Epidermal melanocyte (primary cell): ENCODE measurements around the gene MUC3A.
"Not testable (repeated sequence)": the region's sequence is repeated elsewhere in the genome, so short reads cannot be mapped to it uniquely, and the experiment has no call there.

Experiments used
- DNase-seq: peaks from one replicate; pipeline ENCODE4 v3.0.0; 2011; ENCODE audit warnings: low spot score; ENCODE audit not compliant: insufficient read length

Gene MUC3A

DNA sequence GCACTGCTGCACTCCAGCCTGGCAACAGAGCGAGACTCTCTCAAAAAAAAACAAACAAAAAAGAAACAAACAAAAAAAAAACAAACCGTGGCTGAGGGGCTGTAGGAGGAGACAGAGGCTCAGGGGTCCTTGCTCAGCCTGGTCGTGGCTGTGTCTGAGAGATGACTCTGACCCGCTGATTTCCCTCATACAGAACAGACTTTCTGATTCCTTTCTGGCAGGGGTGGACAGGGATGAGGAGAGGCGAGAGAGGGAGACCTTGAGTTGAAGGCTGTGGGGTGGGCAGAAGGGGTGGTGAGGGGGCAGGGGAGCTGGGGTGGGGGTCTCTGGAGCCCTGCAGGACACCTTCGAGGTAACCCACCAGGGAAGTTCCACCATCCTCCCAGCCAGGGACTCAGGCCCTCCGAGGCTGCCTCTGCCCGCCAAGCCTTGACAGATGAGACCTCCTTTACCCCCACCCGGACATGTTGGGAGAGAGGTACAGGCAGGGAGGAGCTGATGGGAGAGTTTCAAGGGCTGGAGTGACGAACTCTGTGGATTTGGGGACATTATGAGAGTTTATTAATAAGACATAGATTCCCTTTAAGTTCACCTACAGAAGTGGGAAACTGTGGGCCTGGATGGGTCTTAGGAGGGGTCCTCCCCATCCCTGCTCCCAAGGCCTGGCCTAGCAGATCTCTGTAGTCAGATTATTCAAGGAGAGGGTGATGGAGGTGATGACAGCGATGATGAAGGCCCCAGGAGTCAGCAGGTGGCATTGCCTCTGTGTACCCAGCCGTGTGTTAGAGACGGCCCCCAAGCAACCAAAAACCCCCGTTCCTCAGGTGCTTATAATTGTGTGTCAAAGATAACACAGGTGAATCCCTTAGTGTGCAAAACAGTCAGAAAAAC is 22.0 kb downstream of the MUC3A start:
- DNase-seq = no peak

DNA sequence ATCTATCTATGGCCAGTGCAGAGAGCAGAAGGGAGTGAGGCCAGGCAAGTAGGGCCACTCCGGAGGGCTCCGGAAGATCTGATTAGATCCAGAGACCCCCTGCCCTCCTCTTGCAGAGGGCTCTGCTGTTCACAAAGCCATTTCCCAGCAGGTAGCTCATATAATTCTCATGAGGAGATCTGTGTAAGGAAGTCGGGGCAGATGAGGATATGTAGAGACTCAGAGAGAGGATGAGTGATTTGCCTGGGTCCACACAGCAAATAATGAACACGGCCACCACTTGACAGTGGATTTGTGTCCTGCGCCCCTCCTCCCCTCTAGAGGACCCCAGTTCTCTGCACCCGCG is 22.6 kb downstream of the MUC3A start:
- peak; percentile 3 for DNase-seq

DNA sequence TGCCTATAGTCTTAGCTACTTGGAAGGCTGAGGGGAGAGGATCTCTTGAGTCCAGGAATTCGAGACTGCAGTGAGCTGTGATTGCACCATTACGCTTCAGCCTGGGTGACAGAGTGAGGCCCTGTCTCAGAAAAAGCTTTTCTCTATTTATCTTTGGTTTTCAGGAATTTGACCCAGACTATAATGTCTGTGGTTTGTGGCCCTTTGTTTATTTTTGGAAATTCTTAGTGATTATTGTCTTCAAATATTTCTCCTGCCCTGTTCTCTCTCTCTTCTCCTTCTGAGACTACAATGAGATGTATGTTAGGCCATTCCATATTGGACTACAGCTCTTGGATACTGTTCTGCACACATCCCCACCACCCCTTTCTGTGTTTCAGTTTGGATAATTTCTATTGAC is 24.7 kb downstream of the MUC3A start:
- no peak for DNase-seq

DNA sequence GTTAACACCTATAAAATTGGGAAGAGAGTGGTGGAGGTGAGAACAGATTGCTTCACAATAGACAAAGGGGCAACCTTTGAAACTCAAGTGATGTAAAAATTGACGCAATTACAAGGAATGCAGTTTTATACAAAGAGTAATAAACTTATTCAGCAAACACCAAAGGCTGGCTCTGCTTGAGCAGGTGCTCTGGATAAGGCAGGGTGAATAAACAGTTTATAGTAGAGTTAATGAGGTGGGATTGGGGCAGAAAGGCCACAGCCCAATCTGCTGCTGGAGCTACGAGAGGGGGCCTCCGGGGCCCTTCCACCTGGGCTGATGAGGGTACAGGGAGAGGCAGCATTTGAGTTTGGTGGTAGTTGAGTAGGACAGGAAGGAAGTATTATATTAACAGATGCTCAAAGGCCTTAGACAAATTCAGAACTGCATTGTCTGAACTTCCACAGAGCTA is 26.1 kb downstream of the MUC3A start:
- DNase-seq = no peak

- DNase-seq = no peak
Measured at GRCh38 chr7:100978300-100978699, 29.0 kb downstream of the MUC3A start.

DNA sequence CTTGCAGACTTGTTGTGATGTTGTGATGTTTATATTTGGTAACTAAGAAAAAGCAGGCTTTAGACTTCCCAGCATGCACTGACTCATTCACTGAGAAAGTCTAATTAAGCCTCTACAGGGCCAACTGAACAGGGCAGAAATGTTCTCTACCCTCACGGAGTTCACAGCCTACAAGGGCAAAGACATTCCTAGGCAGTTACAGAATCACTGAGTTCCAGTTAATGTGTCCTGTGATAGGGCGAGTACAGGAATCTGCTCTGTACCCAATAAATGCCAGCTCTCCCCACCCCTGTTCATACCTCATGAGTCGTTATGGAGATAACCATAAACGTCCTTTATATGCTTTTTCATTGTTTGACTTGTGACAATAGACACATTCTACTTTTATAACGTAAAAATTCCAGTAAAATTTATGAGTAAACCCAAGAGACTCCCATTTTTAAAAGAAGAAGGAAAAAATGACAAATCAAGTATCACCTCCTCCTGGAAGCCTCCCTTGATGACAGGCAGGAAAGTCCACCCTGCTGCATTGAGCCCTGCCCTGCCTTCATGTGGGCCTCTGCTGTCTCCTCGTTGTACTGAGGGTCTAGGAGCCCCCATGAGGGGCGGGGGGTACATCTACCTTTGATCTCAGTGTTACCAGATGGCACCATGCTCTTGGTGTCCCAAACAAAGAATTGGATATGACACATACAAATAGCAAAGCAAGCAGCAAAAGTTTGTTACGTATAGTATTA is 34.3 kb downstream of the MUC3A start:
- DNase-seq = no peak

DNA sequence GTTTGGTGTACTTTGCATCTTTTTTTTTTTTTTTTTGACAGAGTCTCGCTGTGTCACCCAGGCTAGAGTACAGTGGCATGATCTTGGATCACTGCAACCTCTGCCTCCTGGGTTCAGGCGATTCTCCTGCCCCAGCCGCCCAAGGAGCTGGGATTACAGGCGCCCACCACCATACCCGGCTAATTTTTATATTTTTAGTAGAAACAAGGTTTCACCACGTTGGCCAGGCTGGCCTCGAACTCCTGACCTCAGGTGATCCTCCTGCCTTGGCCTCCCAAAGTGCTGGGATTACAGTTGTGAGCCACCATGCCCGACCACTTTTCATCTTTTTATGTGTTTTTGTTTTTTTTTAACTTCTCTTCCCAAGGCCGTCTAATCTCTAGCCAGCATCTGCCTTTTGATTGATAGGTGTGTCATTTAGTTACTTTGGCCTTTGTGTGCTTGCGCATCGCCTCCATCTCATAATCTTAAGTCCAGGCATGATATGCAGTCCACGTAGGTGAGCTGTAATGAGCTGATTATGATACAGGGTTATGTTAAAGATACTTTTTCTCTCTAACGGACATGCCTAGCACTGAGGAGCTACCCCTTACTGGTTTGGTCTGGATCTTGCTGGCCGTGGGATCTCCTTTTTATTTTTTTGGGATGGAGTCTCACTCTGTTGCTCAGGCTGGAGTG is 35.0 kb downstream of the MUC3A start:
- not testable (repeated sequence) for DNase-seq

GRCh38 chr7:100985033-100985797 is 35.9 kb downstream of the MUC3A start:
- not testable (repeated sequence) for DNase-seq

GRCh38 chr7:100991631-100992030 is 42.3 kb downstream of the MUC3A start:
- no peak for DNase-seq

GRCh38 chr7:100992280-100992679 is 42.9 kb downstream of the MUC3A start:
- DNase-seq = not testable (repeated sequence)

DNA sequence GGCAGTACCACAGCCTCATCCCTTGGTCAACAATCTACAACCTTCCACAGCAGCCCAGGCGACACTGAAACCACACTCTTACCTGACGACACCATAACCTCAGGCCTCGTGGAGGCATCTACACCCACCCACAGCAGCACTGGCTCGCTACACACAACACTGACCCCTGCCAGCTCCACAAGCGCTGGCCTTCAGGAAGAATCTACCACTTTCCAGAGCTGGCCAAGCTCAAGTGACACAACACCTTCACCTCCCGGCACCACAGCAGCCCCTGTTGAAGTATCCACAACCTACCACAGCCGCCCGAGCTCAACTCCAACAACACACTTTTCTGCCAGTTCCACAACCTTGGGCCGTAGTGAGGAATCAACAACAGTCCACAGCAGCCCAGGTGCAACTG is 45.3 kb downstream of the MUC3A start:
- DNase-seq = not testable (repeated sequence)

GRCh38 chr7:100998530-100998929 is 49.2 kb downstream of the MUC3A start:
- not testable (repeated sequence) for DNase-seq

DNA sequence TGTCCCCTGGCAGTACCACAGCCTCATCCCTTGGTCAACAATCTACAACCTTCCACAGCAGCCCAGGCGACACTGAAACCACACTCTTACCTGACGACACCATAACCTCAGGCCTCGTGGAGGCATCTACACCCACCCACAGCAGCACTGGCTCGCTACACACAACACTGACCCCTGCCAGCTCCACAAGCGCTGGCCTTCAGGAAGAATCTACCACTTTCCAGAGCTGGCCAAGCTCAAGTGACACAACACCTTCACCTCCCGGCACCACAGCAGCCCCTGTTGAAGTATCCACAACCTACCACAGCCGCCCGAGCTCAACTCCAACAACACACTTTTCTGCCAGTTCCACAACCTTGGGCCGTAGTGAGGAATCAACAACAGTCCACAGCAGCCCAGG is 50.0 kb downstream of the MUC3A start:
- not testable (repeated sequence) for DNase-seq

DNA sequence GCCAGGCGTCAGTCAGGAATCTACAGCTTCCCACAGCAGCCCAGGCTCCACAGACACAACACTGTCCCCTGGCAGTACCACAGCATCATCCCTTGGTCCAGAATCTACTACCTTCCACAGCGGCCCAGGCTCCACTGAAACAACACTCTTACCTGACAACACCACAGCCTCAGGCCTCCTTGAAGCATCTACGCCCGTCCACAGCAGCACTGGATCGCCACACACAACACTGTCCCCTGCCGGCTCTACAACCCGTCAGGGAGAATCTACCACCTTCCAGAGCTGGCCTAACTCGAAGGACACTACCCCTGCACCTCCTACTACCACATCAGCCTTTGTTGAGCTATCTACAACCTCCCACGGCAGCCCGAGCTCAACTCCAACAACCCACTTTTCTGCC is 50.7 kb downstream of the MUC3A start:
- DNase-seq = not testable (repeated sequence)

GRCh38 chr7:101002333-101002732 is 53.0 kb downstream of the MUC3A start:
- DNase-seq = not testable (repeated sequence)

GRCh38 chr7:101007361-101007760 is 58.0 kb downstream of the MUC3A start:
- DNase-seq = not testable (repeated sequence)

DNA sequence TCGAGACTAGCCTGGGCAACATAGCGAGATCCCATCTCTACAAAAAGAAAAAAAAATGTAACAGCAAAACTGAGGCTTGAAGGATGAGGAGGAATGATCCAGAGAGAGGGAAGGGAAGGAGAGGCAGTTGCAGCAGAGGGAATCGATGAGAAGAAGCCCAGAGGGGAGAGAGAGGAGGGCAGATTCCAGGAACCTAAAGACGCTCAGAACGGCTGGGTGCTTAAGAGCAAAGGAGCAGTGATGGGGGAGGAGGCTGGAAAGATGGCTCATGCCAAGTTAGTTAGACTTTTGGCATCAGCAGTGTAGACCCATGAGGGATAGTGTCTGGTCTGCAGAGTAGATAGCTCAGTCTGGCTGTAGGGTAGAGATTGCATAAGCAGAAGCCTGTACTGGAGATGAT is 60.3 kb downstream of the MUC3A start:
- no peak for DNase-seq

GRCh38 chr7:101012931-101013330 is 63.6 kb downstream of the MUC3A start:
- DNase-seq = no peak

DNA sequence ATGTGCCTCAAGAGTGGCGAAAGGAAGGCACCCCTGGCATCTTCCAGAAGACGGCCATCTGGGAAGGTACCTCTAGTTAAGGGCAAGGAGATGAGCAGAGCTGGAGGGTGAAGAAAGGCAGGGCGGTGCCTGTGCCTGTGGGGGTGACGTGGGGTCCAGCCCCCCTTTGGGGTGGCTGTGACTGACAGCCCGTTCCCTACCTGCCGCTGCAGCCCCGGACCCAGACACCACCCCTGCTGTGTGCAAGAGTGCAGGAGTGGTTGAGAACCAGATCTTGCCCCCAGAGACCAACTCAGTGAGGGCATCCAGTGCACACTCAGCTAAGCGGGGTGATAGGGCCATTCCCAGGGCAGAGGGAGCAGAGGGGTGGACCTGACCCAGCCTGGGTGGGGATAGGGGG is 66.3 kb downstream of the MUC3A start:
- DNase-seq = no peak

GRCh38 chr7:101017064-101017777 is 67.9 kb downstream of the MUC3A start:
- DNase-seq = peak; percentile 73
